Measurements from ENCODE around the gene ETV7.

GRCh38 chr6:36323062-36323461 is 64.4 kb downstream of the ETV7 start:
- TF ChIP-seq, protein P1, sequence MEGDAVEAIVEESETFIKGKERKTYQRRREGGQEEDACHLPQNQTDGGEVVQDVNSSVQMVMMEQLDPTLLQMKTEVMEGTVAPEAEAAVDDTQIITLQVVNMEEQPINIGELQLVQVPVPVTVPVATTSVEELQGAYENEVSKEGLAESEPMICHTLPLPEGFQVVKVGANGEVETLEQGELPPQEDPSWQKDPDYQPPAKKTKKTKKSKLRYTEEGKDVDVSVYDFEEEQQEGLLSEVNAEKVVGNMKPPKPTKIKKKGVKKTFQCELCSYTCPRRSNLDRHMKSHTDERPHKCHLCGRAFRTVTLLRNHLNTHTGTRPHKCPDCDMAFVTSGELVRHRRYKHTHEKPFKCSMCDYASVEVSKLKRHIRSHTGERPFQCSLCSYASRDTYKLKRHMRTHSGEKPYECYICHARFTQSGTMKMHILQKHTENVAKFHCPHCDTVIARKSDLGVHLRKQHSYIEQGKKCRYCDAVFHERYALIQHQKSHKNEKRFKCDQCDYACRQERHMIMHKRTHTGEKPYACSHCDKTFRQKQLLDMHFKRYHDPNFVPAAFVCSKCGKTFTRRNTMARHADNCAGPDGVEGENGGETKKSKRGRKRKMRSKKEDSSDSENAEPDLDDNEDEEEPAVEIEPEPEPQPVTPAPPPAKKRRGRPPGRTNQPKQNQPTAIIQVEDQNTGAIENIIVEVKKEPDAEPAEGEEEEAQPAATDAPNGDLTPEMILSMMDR (IDR thresholded peaks at IDR 0.05), result no peak
- TF ChIP-seq POLR2A (IDR thresholded peaks at IDR 0.05), result no peak

Measured in right lobe of liver (tissue), 4 donors.